ENCODE results near the gene SORBS2. TPM values are rescaled to one million over a fixed set of nuclear protein-coding genes. Genes with fewer than 3 reads are reported as not detected.

Gene SORBS2
- total and polyA plus RNA-seq, 4 donors: 11.2 to 70.4 (median 26.4) TPM

DNA sequence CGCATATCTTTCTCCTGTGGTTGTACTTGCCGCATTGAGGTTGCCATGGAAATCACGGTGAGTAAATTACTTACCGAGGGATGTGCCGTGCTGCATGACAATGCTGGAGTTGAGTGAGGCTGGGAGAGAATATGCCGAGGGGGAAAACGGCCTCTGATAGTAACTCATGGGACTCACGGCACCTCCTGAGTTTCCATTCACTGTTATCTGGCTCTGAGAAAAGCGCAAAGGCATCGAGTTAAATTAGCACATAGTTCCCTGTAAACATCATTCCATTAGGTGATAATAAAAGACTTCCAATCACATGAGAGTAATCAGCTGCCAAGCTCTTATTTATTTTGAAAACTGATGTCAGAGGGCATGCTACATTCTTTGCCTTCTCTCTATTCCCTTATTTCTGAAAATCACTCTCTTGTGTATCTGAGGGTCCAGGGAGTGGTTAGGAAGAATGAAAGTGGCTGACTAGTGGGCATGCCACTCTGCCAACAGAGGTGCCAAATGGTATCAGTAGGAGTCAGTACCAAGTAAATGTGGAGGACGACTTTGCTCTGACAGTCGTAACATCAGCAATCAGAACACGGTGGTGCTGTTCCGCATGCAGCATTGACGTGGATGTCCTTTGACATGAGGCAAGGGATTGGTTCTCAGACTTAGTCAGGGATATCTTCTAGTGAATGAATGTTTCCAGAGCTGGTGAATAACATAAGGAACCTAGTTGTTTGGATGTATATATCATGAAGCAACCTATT lies 149.8 kb downstream of the SORBS2 start:
- ATAC-seq (ENCODE audit: insufficient read depth, low FRiP score): no peak
- 92 to 95% methylated on average over 15 of the region's 15 CpGs for WGBS, 2 donors

DNA sequence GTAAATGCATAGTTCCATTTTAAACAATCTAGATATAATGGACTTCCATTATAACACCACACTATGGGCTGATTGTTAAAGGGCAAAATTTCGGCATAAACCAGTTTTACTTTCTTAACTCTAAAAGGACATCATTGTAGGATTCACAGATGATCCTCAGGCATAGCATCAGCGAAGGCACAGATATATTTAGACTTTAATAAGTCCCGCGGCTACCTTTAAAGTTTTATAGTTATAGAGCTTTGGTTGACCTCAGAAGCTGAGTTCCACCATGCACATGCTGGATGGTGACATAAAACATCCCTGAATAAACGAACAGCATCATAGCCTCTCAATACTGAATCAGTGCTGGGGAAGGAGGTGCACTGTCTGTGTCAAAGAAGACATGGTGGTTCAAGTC lies 151.7 kb downstream of the SORBS2 start:
- Histone ChIP-seq H3K27me3 (ENCODE audit: control insufficient read depth in 3 of 3, insufficient read depth in 3 of 3, low read length in 2 of 3) (no peaks in the 10 kb centered on the region), H3K4me1 (ENCODE audit: control insufficient read depth in 5 of 5, insufficient read depth in 5 of 5, low read length in 5 of 5) (peaks cover 0 to 10% (median under 1%) of the 10 kb centered on the region in 5 donors), H3K36me3 (ENCODE audit: control insufficient read depth in 4 of 4, insufficient read depth in 4 of 4, low read length in 4 of 4) (peaks cover 0 to 4% (median 0%) of the 10 kb centered on the region in 4 donors), H3K9me3 (ENCODE audit: control insufficient read depth in 4 of 4, insufficient read depth in 3 of 4, low read length in 3 of 4) (no peaks in the 10 kb centered on the region), H3K4me3 (no peak overlapping the region), H3K9ac (ENCODE audit: insufficient read depth in 1 of 2, low read length in 2 of 2) (no peak overlapping the region), H3K27ac (ENCODE audit: low read depth in 1 of 2, low read length in 1 of 2) (peak overlapping the region in 1 of 2 donors; percentile 90)
- ATAC-seq (ENCODE audit: insufficient read depth, low FRiP score): no peak
- no peak for TF ChIP-seq CTCF (IDR thresholded peaks at IDR 0.05; ENCODE audit: control extremely low read depth, extremely low read depth)
- no peak for DNase-seq
- WGBS, 2 donors: 93 to 95% methylated on average over 5 of the region's 5 CpGs

More for the DNA sequence above, 149.8 kb downstream of the SORBS2 start:
- peaks cover 0 to under 1% (median 0%) of the 10 kb centered on the region in 5 donors for H3K4me1 ChIP-seq (ENCODE audit: control insufficient read depth in 5 of 5, insufficient read depth in 5 of 5, low read length in 5 of 5)
- no peak overlapping the region for H3K9ac ChIP-seq (ENCODE audit: insufficient read depth in 1 of 2, low read length in 2 of 2)
- no peak for DNase-seq
- TF ChIP-seq CTCF (IDR thresholded peaks at IDR 0.05; ENCODE audit: control extremely low read depth, extremely low read depth): no peak
- H3K36me3 ChIP-seq (ENCODE audit: control insufficient read depth in 4 of 4, insufficient read depth in 4 of 4, low read length in 4 of 4): peaks cover 0 to 4% (median 2%) of the 10 kb centered on the region in 4 donors
- H3K27ac ChIP-seq (ENCODE audit: low read depth in 1 of 2, low read length in 1 of 2): peak overlapping the region in 1 of 2 donors; percentile 93
- no peaks in the 10 kb centered on the region for H3K27me3 ChIP-seq (ENCODE audit: control insufficient read depth in 3 of 3, insufficient read depth in 3 of 3, low read length in 2 of 3)
- H3K9me3 ChIP-seq (ENCODE audit: control insufficient read depth in 4 of 4, insufficient read depth in 3 of 4, low read length in 3 of 4): no peaks in the 10 kb centered on the region
- no peak overlapping the region for H3K4me3 ChIP-seq

DNA sequence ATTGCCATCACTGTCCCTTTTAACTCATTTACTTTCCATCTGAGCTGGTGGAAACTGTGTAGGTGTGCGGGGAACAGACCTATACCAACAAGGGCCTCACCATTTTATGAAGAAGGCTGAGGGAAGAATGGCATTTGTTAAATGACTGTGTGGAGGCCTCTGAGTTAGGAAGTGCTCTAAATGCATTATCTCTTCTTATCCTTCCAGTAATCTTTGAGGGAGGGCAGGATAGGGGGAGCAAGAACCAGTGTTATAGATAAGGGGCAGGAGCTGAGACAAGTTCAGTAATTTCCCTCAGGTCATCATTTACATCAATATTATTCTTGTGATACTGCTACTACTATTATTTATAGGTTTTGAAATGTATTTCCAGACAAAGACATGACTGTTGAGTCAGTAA lies 154.3 kb downstream of the SORBS2 start:
- H3K36me3 ChIP-seq (ENCODE audit: control insufficient read depth in 4 of 4, insufficient read depth in 4 of 4, low read length in 4 of 4): peaks cover 0 to 4% (median 0%) of the 10 kb centered on the region in 4 donors
- H3K9ac ChIP-seq (ENCODE audit: insufficient read depth in 1 of 2, low read length in 2 of 2): no peak overlapping the region
- ATAC-seq (ENCODE audit: insufficient read depth, low FRiP score) (no peak), DNase-seq (no peak)
- no peak overlapping the region for H3K4me3 ChIP-seq
- H3K27ac ChIP-seq (ENCODE audit: low read depth in 1 of 2, low read length in 1 of 2): peak overlapping the region in 1 of 2 donors; percentile 72
- peaks cover 0 to 15% (median 3%) of the 10 kb centered on the region in 5 donors for H3K4me1 ChIP-seq (ENCODE audit: control insufficient read depth in 5 of 5, insufficient read depth in 5 of 5, low read length in 5 of 5)
- no peak for TF ChIP-seq CTCF (IDR thresholded peaks at IDR 0.05; ENCODE audit: control extremely low read depth, extremely low read depth)
- WGBS, 2 donors: 90% methylated on average over 1 of the region's 1 CpG
- no peaks in the 10 kb centered on the region for H3K9me3 ChIP-seq (ENCODE audit: control insufficient read depth in 4 of 4, insufficient read depth in 3 of 4, low read length in 3 of 4)
- H3K27me3 ChIP-seq (ENCODE audit: control insufficient read depth in 3 of 3, insufficient read depth in 3 of 3, low read length in 2 of 3): no peaks in the 10 kb centered on the region
